Left renal cortex interstitium (tissue), 4 donors: ENCODE data around the gene ITIH4. TPM values are rescaled to one million over a fixed set of nuclear protein-coding genes. Genes with fewer than 3 reads are reported as not detected.

Source experiments
- DNase-seq, 4 donors: peaks; one replicate each; pipeline ENCODE4 v3.0.0-alpha.2; 2013; ENCODE audit warnings: low read depth in 4 of 4, low spot score in 2 of 4, missing footprints in 1 of 4
- polyA plus RNA-seq, 4 donors: library from polyadenylated mRNA; unstranded; fragments of 120-200 nt; gene quantifications; one replicate each; pipeline ENCODE4 v1.2.1, GENCODE V29; 2013; ENCODE audit not compliant: insufficient read length in 4 of 4

The ITIH4 gene
- polyA plus RNA-seq, 4 donors: 5.4 to 11.0 (median 8.6) TPM

DNA sequence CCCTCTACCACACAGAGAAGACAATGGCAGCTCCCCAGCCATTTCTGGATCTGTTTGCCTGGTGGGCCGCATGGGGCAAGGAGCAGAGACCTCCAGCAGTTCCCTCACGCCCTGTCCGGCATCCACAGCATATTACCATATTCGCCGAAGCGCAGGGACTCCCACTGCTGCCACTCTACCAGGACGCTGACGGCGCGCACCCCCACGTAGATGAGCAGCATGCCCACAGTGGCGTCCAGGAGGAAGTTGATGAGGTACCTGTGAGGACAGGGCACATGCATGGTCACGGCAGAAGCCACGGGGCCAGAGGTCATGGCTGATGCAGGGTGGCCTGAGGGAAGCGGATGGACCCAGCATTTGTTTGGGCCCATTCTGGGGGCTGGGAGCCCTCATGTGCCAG is 19.2 kb upstream of the ITIH4 start:
- no peak for DNase-seq

DNA sequence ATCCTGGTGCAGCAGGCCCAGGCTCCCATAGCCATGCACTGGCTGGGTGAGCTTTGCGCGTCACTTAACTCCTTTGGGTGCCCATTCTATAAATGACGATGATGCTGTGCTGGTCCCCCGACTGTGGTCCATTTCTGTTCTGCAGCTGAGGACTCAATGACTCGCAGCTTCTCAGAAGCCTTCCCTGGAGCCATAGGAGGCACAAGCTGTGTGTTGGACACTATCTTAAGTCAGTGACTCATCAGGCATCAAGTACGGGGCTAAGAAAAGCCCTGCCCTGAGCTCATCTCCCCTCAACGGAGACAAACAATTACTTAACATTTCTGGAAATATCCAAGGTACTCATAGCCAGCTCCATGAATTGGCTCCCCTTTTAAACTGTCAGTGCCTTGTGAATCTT is 18.1 kb upstream of the ITIH4 start:
- DNase-seq: no peak

DNA sequence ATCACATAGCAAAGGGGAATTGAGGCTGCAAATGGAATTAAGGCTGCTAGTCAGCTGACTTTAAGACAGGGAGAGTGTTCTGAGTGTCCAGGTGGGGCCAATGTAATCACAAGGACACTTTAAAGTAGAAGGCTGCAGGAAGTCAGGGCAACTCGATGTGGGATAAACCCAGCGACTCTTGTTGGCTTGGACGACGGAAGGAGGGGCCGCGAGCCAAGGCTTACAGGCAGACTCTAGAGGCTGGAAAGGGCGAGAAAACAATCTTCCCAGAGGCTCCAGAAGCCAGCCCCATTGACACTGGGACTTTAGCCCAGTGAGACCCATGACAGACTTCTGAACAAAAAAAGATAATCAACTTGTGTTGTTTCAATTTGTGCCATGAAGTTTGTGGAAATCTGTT is 17.3 kb upstream of the ITIH4 start:
- DNase-seq: no peak

DNA sequence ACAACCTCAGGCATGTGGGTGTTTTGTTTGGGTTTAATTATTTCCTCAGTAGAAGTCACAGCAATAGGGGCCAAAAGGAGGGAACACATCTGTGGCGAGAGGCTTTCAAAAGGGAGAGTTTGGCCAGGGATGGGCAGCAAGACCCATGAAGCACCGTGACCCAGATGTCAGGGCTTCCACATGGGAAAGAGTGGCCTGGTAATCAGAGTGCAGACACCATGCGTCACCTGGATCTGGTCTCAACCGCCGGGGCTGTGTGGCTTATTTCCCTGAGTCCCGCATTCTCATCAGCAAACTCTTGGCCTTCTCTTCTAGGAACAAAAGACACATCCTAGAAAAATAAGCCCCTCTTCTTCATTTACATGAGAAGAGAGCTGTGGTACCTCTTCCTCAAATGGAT is 16.8 kb upstream of the ITIH4 start:
- no peak for DNase-seq

DNA sequence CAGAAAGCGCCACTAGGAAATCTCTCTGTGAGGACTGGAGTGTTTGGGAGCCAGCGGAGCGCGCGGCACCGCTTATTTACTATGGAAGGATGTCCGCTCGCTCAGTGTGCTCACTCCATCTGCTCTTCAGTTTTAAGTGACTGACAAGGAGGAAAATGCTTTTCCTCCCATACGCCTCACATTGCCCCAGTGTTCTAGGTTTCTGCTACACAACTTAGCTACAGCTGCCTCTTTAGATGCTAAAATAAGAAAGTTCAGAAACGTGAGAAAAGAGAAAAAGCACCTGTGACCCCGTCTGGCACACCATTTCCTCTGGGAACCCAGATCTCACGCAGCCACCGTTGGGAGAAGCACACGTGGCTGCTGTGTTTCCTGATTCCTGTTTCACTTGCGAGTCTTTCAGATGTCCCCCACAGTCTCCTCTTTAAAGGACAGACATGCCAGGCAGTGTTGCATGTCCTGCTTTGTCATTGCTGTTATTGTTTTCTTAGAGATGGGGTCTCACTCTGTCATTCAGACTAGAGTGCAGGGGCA is 16.0 kb upstream of the ITIH4 start:
- DNase-seq: no peak

DNA sequence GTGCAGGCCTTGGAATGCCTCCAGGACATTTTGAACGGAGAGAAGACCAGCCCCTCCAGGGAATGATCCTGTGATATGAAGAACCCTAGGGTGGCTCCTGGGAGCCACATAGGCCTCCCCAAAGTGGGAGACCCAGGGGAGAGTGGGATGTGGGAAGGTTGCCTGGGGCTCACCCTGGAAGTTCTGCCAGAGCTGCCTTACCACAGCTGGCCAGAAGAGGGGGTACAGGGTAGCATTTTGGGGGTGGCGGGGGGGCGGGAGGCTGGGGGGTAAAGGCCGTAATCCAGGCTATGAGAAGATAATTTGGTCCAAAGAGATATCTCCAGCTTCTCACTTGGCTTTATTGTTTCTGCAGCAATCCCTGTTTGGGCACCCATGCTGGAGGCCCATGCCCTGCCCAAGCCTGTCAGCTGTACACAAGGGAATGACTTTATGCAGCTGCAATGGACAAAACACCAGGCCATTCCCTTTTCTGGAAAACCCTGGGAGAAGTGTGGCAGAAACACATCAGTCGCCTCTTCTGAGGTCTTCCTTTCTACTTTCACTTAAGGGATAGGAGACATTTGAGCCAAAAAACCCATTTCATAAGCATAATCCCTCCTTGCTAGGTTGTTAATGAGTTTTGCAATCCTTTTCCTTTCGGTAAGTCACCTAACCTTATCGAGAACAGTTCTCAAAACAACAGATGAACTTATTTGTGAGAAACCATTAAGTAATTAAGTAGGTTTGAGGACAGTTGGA is 15.4 kb upstream of the ITIH4 start:
- DNase-seq: no peak

DNA sequence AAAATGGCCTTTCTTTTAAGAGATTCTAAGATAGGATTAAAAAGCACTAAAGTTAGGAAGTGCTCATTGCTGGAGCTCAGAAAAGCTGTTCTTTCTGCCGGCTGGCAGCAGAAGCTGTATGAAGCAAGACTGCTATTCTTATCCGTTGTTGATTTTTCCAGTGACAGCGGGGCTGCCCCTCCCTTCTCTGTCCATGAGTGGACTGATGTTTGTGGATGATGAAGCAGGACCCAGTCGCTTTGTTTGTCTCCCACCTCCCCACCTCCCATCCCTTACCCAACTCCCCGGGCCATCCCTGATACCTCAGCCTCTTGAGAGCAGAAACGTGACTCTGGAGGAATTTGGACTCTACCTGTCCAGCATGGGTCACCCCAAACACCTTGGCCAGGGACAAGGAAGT is 14.7 kb upstream of the ITIH4 start:
- DNase-seq: no peak

DNA sequence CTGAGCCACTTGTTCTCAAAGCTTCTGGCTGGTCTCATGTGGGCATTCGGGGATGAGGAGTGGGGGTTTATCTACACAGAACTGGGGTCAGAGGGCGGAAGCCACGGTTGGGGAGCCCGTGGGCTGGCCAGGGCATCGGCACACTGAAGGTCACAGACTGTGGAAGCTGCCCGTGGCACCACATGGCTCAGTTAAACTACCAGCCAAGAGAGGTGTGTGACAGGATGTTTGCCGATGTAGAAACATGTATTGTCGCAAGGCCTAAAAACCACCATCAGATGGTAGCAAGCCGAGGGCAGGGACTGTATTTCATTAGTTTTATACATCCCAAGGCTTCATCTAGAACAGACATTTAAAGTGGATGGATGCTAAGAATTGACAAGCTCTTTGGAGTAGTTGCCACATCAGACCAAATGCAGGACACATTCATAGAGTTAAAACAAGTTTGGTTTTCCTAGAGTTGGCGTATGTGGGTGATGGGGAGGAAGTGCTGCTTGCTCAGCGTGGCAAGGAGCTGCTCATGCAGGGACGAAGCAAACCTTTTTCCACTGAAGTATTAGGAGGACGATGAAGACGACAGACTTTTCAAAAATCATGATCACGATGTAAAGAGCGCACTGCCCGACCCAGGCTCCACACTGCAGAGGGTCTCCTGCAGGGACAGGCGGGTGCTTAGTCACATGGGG is 14.0 kb upstream of the ITIH4 start:
- no peak for DNase-seq

DNA sequence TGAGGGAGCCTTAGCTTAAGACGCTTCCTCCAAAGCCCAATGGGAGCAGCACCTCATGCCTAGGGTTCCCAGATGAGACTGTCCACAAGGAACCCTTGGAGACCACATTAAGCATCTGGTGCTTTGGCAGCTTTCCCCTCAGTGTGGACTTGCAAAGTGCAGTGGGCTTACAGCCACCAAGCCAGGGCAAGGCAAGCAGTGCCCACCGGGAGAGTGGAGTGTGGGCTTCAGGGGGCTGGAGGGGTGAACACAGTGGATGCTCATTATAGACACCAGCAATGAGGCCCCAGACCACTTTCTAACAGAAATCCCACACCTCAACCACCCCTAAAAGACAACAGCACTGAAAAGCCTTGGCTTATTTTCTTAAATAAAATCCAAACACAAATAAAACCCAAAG is 13.4 kb upstream of the ITIH4 start:
- no peak for DNase-seq

DNA sequence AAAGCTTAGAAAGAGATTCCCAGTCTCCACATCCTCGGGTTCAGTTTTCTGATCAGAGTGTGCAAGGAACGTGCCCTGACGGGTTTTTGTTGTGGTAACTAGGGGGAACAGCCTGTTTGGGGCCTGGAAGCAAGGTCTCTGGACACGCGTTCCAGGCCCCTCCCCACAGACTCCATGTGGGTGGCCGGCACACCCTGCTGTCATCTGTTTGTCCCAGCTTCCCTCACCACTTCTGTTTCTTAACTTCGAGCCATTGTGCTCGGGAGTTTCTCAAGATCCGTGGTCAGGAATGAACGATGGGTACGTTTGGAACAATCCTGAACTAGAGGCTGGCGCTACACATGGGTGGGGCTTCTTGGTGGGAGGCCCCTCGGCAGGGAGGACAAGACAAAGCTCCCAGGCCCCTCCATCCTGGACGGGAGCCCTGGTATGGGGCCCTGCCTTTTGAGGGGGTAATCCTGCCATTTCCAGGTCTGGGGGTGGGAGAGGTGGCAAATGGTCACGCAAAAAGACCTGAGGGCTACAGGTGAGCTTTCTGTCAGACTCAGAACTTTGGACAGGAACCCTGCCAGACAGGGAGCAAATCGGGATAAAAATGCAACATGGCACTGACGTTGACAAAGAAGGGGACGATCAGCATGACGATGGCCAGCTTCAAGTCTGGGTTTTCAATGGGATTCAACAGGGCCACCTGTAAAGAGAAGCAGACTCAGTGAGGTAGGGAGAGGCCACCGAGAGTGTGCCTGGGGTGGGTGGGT is 12.8 kb upstream of the ITIH4 start:
- no peak for DNase-seq

DNA sequence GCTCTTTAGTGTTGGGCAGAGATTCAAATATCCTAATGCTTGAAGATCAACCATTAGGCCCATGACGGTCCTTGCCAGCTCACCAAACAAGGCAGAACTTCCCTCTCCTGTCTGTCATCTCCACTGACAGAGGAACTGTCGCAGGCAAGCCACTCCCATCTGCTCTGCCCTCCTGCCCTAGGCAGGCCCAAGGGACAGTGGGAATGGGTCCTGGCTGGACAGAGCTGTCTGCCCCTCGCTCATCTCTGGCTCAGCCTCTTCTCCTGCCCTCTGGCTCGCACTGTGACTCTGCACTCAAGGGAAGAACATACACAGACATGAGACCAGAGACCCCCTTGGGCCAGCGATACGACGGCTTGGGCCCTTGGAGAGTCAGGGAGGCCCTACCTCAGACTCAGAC is 12.0 kb upstream of the ITIH4 start:
- no peak for DNase-seq

DNA sequence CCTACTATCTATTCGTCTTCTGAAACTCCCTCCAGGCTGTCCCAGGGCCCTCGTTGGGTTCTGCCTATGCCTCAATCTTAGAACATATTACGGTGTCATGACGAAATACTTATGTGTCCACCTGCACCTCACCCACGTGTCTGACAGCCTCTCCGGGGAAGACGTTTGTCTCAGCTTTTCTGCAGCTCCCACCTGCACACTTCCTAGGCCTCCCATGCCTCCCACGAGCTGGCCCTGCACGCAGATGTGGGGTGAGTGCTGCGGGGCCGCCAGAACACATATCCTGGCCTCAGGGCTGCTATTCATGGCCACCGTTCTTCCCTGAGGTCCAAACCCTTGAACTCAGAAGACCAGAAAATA is 11.5 kb upstream of the ITIH4 start:
- DNase-seq: no peak

DNA sequence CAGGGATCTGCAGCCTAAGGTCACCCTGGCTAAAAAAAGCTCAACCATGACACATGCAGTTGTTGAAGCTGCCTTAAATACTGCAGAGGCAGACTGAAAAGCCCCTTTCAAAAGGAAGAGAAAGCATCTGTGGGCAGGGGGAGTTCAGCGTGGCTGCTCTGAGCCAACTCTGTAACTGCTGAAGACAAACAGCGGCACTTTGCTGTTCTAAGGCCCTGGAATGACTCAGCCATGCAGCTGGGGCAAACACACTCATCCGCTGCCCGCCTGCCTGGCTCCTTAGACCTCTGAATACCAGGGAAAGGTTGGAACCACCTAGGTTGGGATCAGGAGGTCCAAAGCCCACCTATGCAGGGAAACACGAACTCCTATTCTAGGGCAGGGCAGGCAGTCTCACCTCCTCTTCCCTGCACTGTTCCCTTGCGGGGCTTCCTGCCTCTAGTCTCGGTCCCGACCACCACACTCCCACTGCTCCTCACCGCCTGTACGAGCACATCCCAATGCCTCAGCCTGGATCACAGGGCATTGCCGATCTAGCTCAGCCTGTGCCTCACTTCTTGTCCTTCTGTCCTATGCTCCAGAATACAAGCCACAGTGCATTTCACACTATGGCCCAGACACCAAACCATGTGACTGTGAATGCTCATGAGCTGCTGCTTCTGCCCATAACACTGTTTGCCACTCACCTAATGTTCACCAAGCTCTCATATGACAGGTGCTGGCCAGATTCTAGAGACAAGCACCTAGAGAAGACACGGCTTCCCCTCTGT is 10.9 kb upstream of the ITIH4 start:
- no peak for DNase-seq

DNA sequence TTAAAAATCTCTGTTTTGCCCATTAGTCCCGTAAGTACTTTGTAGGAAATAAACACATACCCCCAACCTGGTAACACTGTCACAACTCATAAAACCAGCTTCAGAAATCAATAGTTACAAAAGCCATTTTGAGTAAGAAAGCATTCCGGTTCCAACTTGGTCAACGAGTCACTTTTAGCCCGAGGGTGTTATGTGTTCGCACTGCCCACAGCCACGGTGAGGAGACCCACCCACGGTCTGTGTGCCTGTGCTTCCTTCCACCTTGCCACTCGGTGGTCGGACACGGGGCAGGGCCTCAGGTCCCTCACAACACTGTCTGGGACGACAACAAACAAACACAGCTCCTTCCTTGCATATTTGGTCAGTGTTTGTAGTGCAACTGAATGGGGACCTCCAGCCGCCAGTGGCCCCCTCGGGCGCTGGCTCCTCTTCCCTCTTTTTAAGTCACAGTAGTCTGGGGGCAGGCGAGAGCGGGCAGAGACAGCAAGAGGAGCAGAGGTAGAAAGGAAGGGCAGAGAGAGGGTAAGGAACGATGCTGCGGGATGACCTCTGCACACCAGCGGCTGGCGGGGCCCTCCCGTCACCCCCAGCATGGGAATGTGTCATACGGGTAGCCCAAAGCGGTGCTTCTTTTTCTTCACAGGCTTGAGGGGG is 9.5 kb upstream of the ITIH4 start:
- DNase-seq: no peak

DNA sequence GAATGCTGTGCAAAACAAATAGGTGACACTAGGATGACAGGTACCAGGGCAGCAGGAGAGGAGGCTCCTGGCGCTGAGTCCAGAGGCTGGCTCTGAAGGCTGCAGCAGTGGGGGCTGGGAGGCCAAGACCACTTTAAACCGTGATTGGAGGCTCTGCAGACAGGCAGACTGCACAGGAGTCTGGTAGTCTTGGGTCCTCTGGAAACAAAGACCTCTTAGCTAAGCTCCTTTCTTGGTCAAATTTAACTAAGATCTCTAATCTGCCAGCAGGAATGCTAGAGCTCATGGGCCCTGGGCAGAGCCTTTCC is 8.8 kb upstream of the ITIH4 start:
- no peak for DNase-seq

DNA sequence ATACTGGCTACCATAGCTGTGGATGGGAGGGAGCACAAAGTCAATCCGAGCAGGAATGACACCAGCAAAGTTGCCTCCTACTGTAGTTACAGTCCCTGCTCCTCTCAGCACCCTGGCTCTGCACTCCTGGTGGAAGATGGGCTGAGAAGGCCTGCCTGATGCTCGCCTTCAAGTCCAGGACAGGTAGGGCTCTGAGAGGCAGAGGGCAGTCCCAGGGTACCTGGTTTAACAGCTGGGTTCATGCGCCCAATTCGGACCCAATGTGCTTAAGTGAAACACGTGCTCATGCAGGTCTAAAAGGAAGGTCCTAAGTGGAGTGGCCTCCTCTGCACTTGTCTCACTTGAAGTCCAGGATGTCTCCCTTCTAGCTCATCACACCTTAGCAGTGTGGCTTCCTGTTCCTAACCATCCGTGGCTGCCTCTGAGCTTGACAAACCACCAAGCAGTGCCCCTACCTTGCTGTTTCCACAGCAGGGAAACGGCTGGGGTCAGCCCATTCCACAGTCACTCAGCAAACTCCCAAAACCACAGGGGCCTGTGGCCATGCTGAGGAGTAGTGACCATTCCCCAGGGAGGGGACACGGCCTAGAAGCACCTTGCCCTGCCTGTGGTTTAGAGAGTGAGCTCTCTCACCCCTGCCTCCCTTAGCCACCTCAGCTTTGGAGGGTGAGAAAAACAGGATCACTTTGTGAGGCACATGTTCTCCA is 8.2 kb upstream of the ITIH4 start:
- DNase-seq: no peak

DNA sequence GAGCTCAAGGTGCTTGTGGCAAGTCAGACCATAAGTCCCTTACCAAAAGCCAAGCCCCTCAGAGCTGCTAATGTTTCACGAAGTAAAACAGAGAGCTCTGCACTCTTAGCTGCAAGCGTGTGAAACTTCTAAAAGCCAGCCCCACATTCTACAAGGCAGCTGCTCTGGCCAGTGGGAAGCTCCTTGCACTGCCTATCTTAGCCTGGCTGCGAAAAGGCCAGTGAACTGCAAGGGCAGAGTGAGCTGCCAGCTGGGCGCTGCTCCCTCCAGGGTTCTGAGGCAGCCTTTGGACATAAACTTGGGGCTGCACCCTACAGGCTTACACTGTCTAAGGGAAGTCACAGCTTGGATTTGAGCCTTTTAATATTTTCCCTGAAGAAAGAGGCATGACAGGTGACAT is 6.5 kb upstream of the ITIH4 start:
- no peak for DNase-seq

DNA sequence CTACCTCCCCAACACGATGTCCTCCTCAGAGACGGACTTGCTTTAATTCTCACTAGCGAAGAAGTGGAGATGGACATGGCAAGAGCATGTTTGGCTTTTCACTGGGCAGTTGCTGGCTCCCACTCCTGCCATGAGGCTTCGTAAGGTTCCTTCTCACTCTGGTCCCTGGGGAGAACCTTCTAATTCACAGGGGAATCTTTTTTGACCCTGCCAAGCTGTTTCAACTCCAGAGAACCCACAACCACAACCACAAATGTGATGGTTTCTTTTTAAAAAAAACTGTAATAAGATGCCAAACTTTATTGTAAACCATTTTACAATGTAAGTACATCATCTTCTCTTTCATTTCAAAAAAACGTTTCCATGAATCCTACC is 6.0 kb upstream of the ITIH4 start:
- no peak for DNase-seq

DNA sequence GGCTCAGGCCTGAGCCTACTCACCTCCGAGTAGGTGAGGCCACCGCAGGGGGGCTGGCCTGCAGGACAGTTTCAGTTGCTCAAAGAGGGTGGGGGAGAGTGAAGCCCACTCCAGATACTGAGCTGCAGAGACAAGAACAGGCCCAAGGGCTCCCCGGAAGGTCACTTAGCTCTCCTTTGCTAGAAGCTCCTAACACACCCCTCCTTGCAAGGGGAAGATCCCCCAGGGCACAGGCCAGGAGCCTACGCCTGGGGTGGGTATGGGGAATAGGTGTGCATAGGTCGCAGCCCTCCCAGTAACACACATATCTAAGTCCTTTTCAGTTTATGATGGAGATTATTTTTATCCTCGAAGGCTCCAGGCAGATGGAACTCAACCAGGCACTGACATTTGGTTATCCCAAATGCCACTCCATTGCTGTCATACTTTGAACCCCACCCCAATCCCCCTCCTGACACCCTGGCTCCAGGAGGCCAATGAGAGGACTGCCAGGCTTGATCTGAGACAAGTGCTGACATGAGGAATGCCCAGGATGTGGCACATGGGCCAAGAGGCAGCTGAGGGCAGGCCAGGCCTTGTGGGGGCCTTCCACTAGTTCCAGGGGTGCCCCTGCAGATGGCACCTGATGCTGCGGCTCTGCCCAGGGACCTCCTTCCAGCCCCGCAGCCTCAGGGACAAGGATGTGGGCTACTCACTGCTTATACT is 5.4 kb upstream of the ITIH4 start:
- no peak for DNase-seq
